ENCODE data around the gene DDX46.

DNA sequence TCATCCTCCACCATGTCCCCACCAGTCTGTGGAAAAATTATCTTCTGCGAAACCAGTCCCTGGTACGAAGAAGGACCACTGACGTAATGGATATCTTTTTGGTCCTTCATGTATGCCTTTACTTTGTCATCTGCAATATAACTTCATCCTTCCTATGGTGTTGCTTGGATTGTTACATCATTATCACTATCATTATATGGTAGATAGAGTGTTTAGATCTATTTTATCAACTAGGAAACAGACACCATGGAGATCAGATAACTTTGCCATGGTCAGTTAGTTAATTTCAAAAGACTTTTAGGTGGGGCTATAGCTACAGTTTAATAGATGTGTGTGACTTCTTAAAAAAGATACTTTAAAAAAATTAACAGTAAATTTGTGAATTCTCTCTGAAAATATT, 44.0 kb upstream of the DDX46 start:
- TF ChIP-seq, protein P1, sequence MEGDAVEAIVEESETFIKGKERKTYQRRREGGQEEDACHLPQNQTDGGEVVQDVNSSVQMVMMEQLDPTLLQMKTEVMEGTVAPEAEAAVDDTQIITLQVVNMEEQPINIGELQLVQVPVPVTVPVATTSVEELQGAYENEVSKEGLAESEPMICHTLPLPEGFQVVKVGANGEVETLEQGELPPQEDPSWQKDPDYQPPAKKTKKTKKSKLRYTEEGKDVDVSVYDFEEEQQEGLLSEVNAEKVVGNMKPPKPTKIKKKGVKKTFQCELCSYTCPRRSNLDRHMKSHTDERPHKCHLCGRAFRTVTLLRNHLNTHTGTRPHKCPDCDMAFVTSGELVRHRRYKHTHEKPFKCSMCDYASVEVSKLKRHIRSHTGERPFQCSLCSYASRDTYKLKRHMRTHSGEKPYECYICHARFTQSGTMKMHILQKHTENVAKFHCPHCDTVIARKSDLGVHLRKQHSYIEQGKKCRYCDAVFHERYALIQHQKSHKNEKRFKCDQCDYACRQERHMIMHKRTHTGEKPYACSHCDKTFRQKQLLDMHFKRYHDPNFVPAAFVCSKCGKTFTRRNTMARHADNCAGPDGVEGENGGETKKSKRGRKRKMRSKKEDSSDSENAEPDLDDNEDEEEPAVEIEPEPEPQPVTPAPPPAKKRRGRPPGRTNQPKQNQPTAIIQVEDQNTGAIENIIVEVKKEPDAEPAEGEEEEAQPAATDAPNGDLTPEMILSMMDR (IDR thresholded peaks at IDR 0.05), result no peak
- TF ChIP-seq POLR2A (IDR thresholded peaks at IDR 0.05), result no peak

Measured in testis (tissue), 2 donors.